H1 (cell line): Measurements from ENCODE around the gene GDPD4.

Source experiments
- CBX5 ChIP-seq: fragments of 300-800, 300-1000 bp; sonication (generic); IDR thresholded peaks from 2 replicates; pipeline ENCODE4 v1.7.1; 2016; ENCODE audit warnings: antibody characterized with exemption, low read length, low read depth
- EP300 ChIP-seq, 2 experiments: IDR thresholded peaks; 1 replicate in 1 of 2; 2 replicates in 1 of 2; pipeline ENCODE4 v1.6.1; 2011 to 2012; ENCODE audit warnings: low read depth in 2 of 2, low read length in 2 of 2, mild to moderate bottlenecking in 2 of 2, borderline replicate concordance in 1 of 2, inconsistent platforms in 1 of 2, moderate library complexity in 1 of 2
- GABPA ChIP-seq: IDR thresholded peaks from 2 replicates; pipeline ENCODE4 v1.6.1; 2011; ENCODE audit warnings: mild to moderate bottlenecking, low read length, moderate library complexity, borderline replicate concordance; ENCODE audit not compliant: insufficient read depth
- JUND ChIP-seq: IDR thresholded peaks from 2 replicates; pipeline ENCODE4 v1.6.1; 2011; ENCODE audit warnings: mild to moderate bottlenecking, improper control_type of control experiment, low read length
- KDM5A ChIP-seq: fragments of 200-600 bp; IDR thresholded peaks from 2 replicates; pipeline ENCODE4 v1.7.1; 2012; ENCODE audit warnings: mild to moderate bottlenecking, low read length, inconsistent platforms, mixed read lengths
- POLR2A ChIP-seq, 2 experiments: IDR thresholded peaks; 1 replicate in 1 of 2; 2 replicates in 1 of 2; pipeline ENCODE4 v1.6.1; 2011; ENCODE audit warnings: low read depth in 2 of 2, low read length in 2 of 2, mild to moderate bottlenecking in 2 of 2; ENCODE audit errors: control extremely low read depth in 1 of 2
- SIX5 ChIP-seq: IDR thresholded peaks from 2 replicates; pipeline ENCODE4 v1.6.1; 2011; ENCODE audit warnings: mild to moderate bottlenecking, low read depth, low read length
- TAF7 ChIP-seq: optimal IDR thresholded peaks from 2 replicates; pipeline ENCODE3; 2011; ENCODE audit warnings: low read depth, mild to moderate bottlenecking, inconsistent platforms, low read length, moderate library complexity, borderline replicate concordance
- TF ChIP-seq, protein P1 (sequence below), 3 experiments: IDR thresholded peaks; 1 replicate in 2 of 3; 2 replicates in 1 of 3; pipeline versions ENCODE4 v1.5.1 to v1.6.1; 2011; ENCODE audit warnings: low read length in 3 of 3, mild to moderate bottlenecking in 3 of 3, inconsistent platforms in 2 of 3, low read depth in 1 of 3, moderate library complexity in 1 of 3; ENCODE audit not compliant: insufficient read depth in 1 of 3; ENCODE audit errors: control extremely low read depth in 1 of 3

DNA sequence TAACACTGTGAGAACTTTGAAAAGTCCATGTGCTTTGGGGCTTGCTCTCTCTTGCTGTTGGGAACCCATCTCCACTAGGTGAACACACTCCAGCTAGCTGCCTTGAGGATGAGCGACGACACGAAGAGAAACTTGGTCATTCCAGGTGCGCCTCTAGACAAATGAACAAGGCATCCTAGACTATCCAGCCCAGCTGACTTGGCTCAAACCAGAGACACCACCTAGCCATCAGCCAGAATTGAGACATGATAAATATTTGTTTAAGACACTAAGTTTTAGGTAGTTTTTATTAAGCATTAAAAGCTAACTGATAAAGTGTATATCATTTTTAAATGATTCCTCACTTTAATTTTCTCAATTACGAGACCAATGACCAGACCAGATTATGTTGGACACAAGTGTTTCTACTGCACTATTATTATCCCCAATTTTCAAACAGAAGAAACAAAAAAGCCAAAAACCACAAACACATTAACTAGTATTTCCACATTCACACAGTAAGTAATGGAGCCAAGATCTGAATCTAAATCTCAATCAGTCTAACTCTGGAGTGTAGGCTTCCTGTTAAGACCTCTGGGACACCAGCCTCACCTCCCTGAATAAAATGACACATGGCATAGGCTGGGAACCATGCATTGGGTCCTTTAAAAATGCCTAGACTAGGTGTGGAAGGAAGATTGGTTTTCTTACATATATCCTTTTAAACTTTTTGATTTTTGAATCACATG is 70.4 kb downstream of the GDPD4 start:
- TF ChIP-seq, protein P1, sequence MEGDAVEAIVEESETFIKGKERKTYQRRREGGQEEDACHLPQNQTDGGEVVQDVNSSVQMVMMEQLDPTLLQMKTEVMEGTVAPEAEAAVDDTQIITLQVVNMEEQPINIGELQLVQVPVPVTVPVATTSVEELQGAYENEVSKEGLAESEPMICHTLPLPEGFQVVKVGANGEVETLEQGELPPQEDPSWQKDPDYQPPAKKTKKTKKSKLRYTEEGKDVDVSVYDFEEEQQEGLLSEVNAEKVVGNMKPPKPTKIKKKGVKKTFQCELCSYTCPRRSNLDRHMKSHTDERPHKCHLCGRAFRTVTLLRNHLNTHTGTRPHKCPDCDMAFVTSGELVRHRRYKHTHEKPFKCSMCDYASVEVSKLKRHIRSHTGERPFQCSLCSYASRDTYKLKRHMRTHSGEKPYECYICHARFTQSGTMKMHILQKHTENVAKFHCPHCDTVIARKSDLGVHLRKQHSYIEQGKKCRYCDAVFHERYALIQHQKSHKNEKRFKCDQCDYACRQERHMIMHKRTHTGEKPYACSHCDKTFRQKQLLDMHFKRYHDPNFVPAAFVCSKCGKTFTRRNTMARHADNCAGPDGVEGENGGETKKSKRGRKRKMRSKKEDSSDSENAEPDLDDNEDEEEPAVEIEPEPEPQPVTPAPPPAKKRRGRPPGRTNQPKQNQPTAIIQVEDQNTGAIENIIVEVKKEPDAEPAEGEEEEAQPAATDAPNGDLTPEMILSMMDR (IDR thresholded peaks at IDR 0.05; ENCODE audit: control extremely low read depth in 1 of 3, insufficient read depth in 1 of 3, low read depth in 1 of 3, low read length in 3 of 3): no peak
- TF ChIP-seq SIX5: no peak
- no peak for TF ChIP-seq POLR2A (IDR thresholded peaks at IDR 0.05; ENCODE audit: control extremely low read depth in 1 of 2, low read depth in 2 of 2, low read length in 2 of 2)
- TF ChIP-seq JUND: no peak
- TF ChIP-seq TAF7: no peak
- no peak for TF ChIP-seq CBX5
- no peak for TF ChIP-seq EP300 (IDR thresholded peaks at IDR 0.05; ENCODE audit: borderline replicate concordance in 1 of 2, low read depth in 2 of 2, low read length in 2 of 2)
- no peak for TF ChIP-seq GABPA
- TF ChIP-seq KDM5A: no peak
